Activated CD4-positive, alpha-beta T cell treated with anti-CD3 and anti-CD28 coated beads, Interleukin-2, amount 10 ng/mL, durations not matched to agents 24 days and 14 days (primary cell): Measurements from ENCODE around the gene C10orf95. TPM values are rescaled to one million over a fixed set of nuclear protein-coding genes. Genes with fewer than 3 reads are reported as not detected.

Source experiments
- DNase-seq: peaks from one replicate; pipeline ENCODE4 v3.0.0; 2022
- H3K27ac Mint-ChIP-seq: one replicate; pipeline ENCODE4 v1.8.0; 2022; ENCODE audit warnings: mild to moderate bottlenecking, mixed read lengths
- H3K27me3 Mint-ChIP-seq: one replicate; pipeline ENCODE4 v1.8.0; 2022; ENCODE audit warnings: mixed read lengths
- H3K36me3 Mint-ChIP-seq: one replicate; pipeline ENCODE4 v1.8.0; 2022; ENCODE audit warnings: low read depth, mild to moderate bottlenecking, mixed read lengths
- H3K4me1 Mint-ChIP-seq: one replicate; pipeline ENCODE4 v1.8.0; 2021; ENCODE audit warnings: mixed read lengths
- H3K4me3 Mint-ChIP-seq: one replicate; pipeline ENCODE4 v1.8.0; 2022; ENCODE audit warnings: mild to moderate bottlenecking, moderate library complexity, mixed read lengths
- H3K9me3 Mint-ChIP-seq: one replicate; pipeline ENCODE4 v1.8.0; 2021; ENCODE audit warnings: mixed read lengths
- intact Hi-C: fragments of 100-400 bp; cut with micrococcal nuclease; formaldehyde crosslinking; loops from one replicate; pipeline ENCODE4 v1.15.1; 2023
- total RNA-seq: library from RNA; stranded (reverse); gene quantifications from 2 replicates; pipeline ENCODE4 v1.2.3, GENCODE V29; 2022

C10orf95 gene
- total RNA-seq, 1 donor from 2014 or later, result 0.33 TPM

GRCh38 chr10:102435529-102436233, 15.7 kb downstream of the C10orf95 start:
- H3K27ac Mint-ChIP-seq, result peak overlapping the region; percentile 91
- H3K4me3 Mint-ChIP-seq, result peak overlapping the region; percentile 94
- H3K27me3 Mint-ChIP-seq, result no peaks in the 10 kb centered on the region
- peak; percentile 89 for DNase-seq
- peaks cover 51% of the 10 kb centered on the region for H3K4me1 Mint-ChIP-seq
- H3K9me3 Mint-ChIP-seq, result no peaks in the 10 kb centered on the region
- H3K36me3 Mint-ChIP-seq, result peaks cover 19% of the 10 kb centered on the region
- intact Hi-C loops, result loop anchor here (1.0 to 10.0 kb wide), 4 partner anchors 14 to 209 kb away; partner anchors contain the start of gene TRIM8

- peak overlapping the region; percentile 91 for H3K27ac Mint-ChIP-seq
- no peak for DNase-seq
- intact Hi-C loops, result loop anchor here (1.0 to 10.0 kb wide), 3 partner anchors 41 to 210 kb away; partner anchors contain the start of gene TRIM8
- no peaks in the 10 kb centered on the region for H3K27me3 Mint-ChIP-seq
- no peaks in the 10 kb centered on the region for H3K9me3 Mint-ChIP-seq
- H3K36me3 Mint-ChIP-seq, result peaks cover 19% of the 10 kb centered on the region
- peaks cover 53% of the 10 kb centered on the region for H3K4me1 Mint-ChIP-seq
- peak overlapping the region; percentile 94 for H3K4me3 Mint-ChIP-seq
Measured at GRCh38 chr10:102435133-102435497, 16.2 kb downstream of the C10orf95 start.

GRCh38 chr10:102434394-102435132, 16.8 kb downstream of the C10orf95 start:
- no peaks in the 10 kb centered on the region for H3K9me3 Mint-ChIP-seq
- H3K27ac Mint-ChIP-seq, result peak overlapping the region; percentile 91
- H3K27me3 Mint-ChIP-seq, result no peaks in the 10 kb centered on the region
- H3K4me3 Mint-ChIP-seq, result peak overlapping the region; percentile 94
- H3K36me3 Mint-ChIP-seq, result peaks cover 19% of the 10 kb centered on the region
- peaks cover 53% of the 10 kb centered on the region for H3K4me1 Mint-ChIP-seq
- intact Hi-C loops, result loop anchor here (1.0 to 10.0 kb wide), 3 partner anchors 40 to 210 kb away; partner anchors contain the start of gene TRIM8
- no peak for DNase-seq

- no peaks in the 10 kb centered on the region for H3K9me3 Mint-ChIP-seq
- H3K4me1 Mint-ChIP-seq, result peaks cover 53% of the 10 kb centered on the region
- no peak for DNase-seq
- H3K36me3 Mint-ChIP-seq, result peaks cover 18% of the 10 kb centered on the region
- no peaks in the 10 kb centered on the region for H3K27me3 Mint-ChIP-seq
- peak overlapping the region; percentile 81 for H3K27ac Mint-ChIP-seq
- H3K4me3 Mint-ChIP-seq, result peak overlapping the region; percentile 85
- intact Hi-C loops, result loop anchor here (2.0 to 10.0 kb wide), 2 partner anchors 45 to 211 kb away; partner anchors contain the start of gene TRIM8
Measured at GRCh38 chr10:102433619-102434046, 17.7 kb downstream of the C10orf95 start.

GRCh38 chr10:102432162-102432950, 19.0 kb downstream of the C10orf95 start, which contains the start of gene CUEDC2:
TSS of gene CUEDC2 (minus strand) at chr10:102432574. CDS start at chr10:102425188, 7,386 bp downstream.
- Mint-ChIP-seq H3K36me3 (peaks cover 12% of the 10 kb centered on the region), H3K4me1 (peaks cover 48% of the 10 kb centered on the region), H3K4me3 (peak within 1 kb of the TSS; percentile 85), H3K27ac (peak within 1 kb of the TSS; percentile 81), H3K27me3 (no peaks in the 10 kb centered on the region), H3K9me3 (no peaks in the 10 kb centered on the region)
- intact Hi-C loops, result loop anchor here (1.0 to 10.0 kb wide), 5 partner anchors 11 to 212 kb away; partner anchors contain the start of genes ACTR1A and TRIM8
- DNase-seq, result peak; percentile 100

- Mint-ChIP-seq H3K36me3 (peaks cover 13% of the 10 kb centered on the region), H3K4me1 (peaks cover 48% of the 10 kb centered on the region), H3K4me3 (peak overlapping the region; percentile 85), H3K9me3 (no peaks in the 10 kb centered on the region), H3K27me3 (no peaks in the 10 kb centered on the region), H3K27ac (peak overlapping the region; percentile 81)
- intact Hi-C loops, result loop anchor here (1.0 to 10.0 kb wide), 5 partner anchors 10 to 213 kb away; partner anchors contain the start of genes ACTR1A and TRIM8
- DNase-seq, result no peak
Measured at GRCh38 chr10:102431452-102432124, 19.8 kb downstream of the C10orf95 start.

GRCh38 chr10:102429468-102429867, 21.9 kb downstream of the C10orf95 start:
- intact Hi-C loops, result no loop called here
- Mint-ChIP-seq H3K36me3 (peaks cover 14% of the 10 kb centered on the region), H3K27me3 (no peaks in the 10 kb centered on the region), H3K9me3 (no peaks in the 10 kb centered on the region), H3K4me3 (no peak overlapping the region), H3K4me1 (peaks cover 33% of the 10 kb centered on the region), H3K27ac (no peak overlapping the region)
- DNase-seq, result peak; percentile 56

GRCh38 chr10:102426803-102427287, 24.5 kb downstream of the C10orf95 start:
- Mint-ChIP-seq H3K36me3 (peaks cover 23% of the 10 kb centered on the region), H3K27ac (peak overlapping the region; percentile 12), H3K27me3 (no peaks in the 10 kb centered on the region), H3K4me1 (peaks cover 27% of the 10 kb centered on the region), H3K4me3 (no peak overlapping the region), H3K9me3 (no peaks in the 10 kb centered on the region)
- no peak for DNase-seq
- intact Hi-C loops, result no loop called here

GRCh38 chr10:102425444-102425843, 25.9 kb downstream of the C10orf95 start:
- H3K4me3 Mint-ChIP-seq, result no peak overlapping the region
- intact Hi-C loops, result no loop called here
- no peak for DNase-seq
- peak overlapping the region; percentile 40 for H3K27ac Mint-ChIP-seq
- H3K36me3 Mint-ChIP-seq, result peaks cover 25% of the 10 kb centered on the region
- H3K9me3 Mint-ChIP-seq, result no peaks in the 10 kb centered on the region
- no peaks in the 10 kb centered on the region for H3K27me3 Mint-ChIP-seq
- peaks cover 21% of the 10 kb centered on the region for H3K4me1 Mint-ChIP-seq

GRCh38 chr10:102424916-102425315, 26.4 kb downstream of the C10orf95 start:
- Mint-ChIP-seq H3K4me3 (no peak overlapping the region), H3K9me3 (no peaks in the 10 kb centered on the region), H3K4me1 (peaks cover 24% of the 10 kb centered on the region), H3K36me3 (peaks cover 25% of the 10 kb centered on the region), H3K27me3 (no peaks in the 10 kb centered on the region), H3K27ac (no peak overlapping the region)
- intact Hi-C loops, result no loop called here
- DNase-seq, result no peak

- Mint-ChIP-seq H3K4me1 (peaks cover 30% of the 10 kb centered on the region), H3K27ac (no peak overlapping the region), H3K4me3 (no peak overlapping the region), H3K9me3 (no peaks in the 10 kb centered on the region), H3K27me3 (peaks cover under 1% of the 10 kb centered on the region), H3K36me3 (peaks cover 25% of the 10 kb centered on the region)
- no peak for DNase-seq
- intact Hi-C loops, result no loop called here
Measured at GRCh38 chr10:102424145-102424544, 27.2 kb downstream of the C10orf95 start.

GRCh38 chr10:102423372-102423968, 27.9 kb downstream of the C10orf95 start:
- Mint-ChIP-seq H3K36me3 (peaks cover 25% of the 10 kb centered on the region), H3K27me3 (peaks cover 5% of the 10 kb centered on the region), H3K4me1 (peaks cover 34% of the 10 kb centered on the region), H3K9me3 (no peaks in the 10 kb centered on the region), H3K27ac (no peak overlapping the region), H3K4me3 (peak overlapping the region; percentile 66)
- no peak for DNase-seq
- intact Hi-C loops, result no loop called here
